Endothelial cell (in vitro differentiated cells): ENCODE data around the gene S100A16. TPM values are rescaled to one million over a fixed set of nuclear protein-coding genes. Genes with fewer than 3 reads are reported as not detected.
"Not testable (repeated sequence)": the region's sequence is repeated elsewhere in the genome, so short reads cannot be mapped to it uniquely, and the experiment has no call there.

Source experiments
- DNase-seq: peaks from one replicate; pipeline ENCODE4 v3.0.0; 2021; ENCODE audit warnings: low spot score
- H3K27ac Mint-ChIP-seq: one replicate; pipeline ENCODE4 v1.8.0; 2021; ENCODE audit warnings: mixed read lengths, inconsistent platforms; ENCODE audit not compliant: unreplicated experiment
- H3K27me3 Mint-ChIP-seq: one replicate; pipeline ENCODE4 v1.8.0; 2021; ENCODE audit warnings: mild to moderate bottlenecking, moderate library complexity, mixed read lengths, inconsistent platforms; ENCODE audit not compliant: unreplicated experiment
- H3K36me3 Mint-ChIP-seq: one replicate; pipeline ENCODE4 v1.8.0; 2021; ENCODE audit warnings: mild to moderate bottlenecking, low read depth, mixed read lengths, inconsistent platforms; ENCODE audit not compliant: unreplicated experiment
- H3K4me1 Mint-ChIP-seq: one replicate; pipeline ENCODE4 v1.8.0; 2021; ENCODE audit warnings: mild to moderate bottlenecking, mixed read lengths, inconsistent platforms; ENCODE audit not compliant: unreplicated experiment
- H3K4me3 Mint-ChIP-seq: one replicate; pipeline ENCODE4 v1.8.0; 2021; ENCODE audit warnings: mild to moderate bottlenecking, mixed read lengths, inconsistent platforms; ENCODE audit not compliant: unreplicated experiment
- H3K9me3 Mint-ChIP-seq: one replicate; pipeline ENCODE4 v1.8.0; 2021; ENCODE audit warnings: mixed read lengths, inconsistent platforms; ENCODE audit not compliant: unreplicated experiment
- CTCF ChIP-seq: fragments of 200-600 bp; sonication (generic); IDR thresholded peaks from one replicate; pipeline ENCODE4 v1.5.0; 2021; ENCODE audit warnings: antibody characterized with exemption; ENCODE audit not compliant: unreplicated experiment
- total RNA-seq: library from RNA; stranded (reverse); fragmentation: NEBNext Ultra II Directional; extraction: Animal tissue kit (Norgen Biotek cat#: 25700); gene quantifications from one replicate; pipeline ENCODE4 v1.2.1, GENCODE V29; 2021; ENCODE audit not compliant: unreplicated experiment

Gene S100A16
- total RNA-seq, 1 donor from 2014 or later: 363 TPM

- no peak for DNase-seq
- H3K36me3 Mint-ChIP-seq: no peaks in the 10 kb centered on the region
- H3K4me1 Mint-ChIP-seq: no peaks in the 10 kb centered on the region
- H3K27ac Mint-ChIP-seq: no peak overlapping the region
- peaks cover 2% of the 10 kb centered on the region for H3K27me3 Mint-ChIP-seq
- no peak overlapping the region for H3K4me3 Mint-ChIP-seq
- no peaks in the 10 kb centered on the region for H3K9me3 Mint-ChIP-seq
- no peak for TF ChIP-seq CTCF
These were observed 34.0 kb downstream of the S100A16 start for GRCh38 chr1:153578936-153579335.

DNA sequence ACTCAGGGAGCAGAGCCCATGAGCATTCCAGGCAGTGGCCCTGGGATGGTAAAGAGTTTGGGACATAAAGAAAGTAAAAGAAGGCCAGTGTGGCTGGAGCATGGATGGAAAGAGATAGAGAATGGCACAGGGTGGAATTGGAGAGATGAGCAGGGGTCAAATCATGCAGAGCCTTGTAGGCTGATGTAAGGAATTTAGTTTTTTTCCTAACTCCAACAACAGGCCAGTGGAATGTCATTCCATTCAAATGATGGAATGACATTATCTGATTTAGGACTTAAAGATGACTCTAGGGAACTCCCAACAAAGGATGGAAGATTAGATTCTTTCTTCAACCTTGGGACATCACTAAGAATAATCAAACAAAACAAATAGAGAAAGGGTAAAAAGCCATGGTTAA is 34.4 kb downstream of the S100A16 start:
- no peak for TF ChIP-seq CTCF
- Mint-ChIP-seq H3K9me3 (no peaks in the 10 kb centered on the region), H3K27ac (no peak overlapping the region), H3K36me3 (no peaks in the 10 kb centered on the region), H3K4me1 (no peaks in the 10 kb centered on the region), H3K27me3 (peaks cover 2% of the 10 kb centered on the region), H3K4me3 (no peak overlapping the region)
- no peak for DNase-seq

DNA sequence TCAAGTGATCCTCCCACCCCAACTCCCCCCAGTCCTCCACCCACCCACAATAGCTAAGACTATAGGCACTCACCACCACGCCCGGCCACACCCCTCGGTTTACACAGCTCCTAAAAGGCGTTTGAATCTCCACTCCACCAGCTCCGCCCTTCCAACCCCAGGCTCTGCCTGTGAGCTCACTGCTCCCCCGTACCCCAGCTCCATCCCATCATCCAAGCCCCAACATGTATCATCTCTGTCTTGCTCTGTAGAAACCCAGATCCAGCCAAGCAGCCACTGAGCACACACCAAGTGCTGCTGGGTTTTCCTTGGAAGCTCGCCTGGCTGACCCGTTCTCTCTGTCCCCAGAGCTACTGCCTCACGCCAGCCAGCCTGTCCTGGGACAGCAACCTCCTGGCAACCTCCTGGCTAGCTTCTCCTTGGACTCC is 35.3 kb downstream of the S100A16 start:
- Mint-ChIP-seq H3K27me3 (peaks cover 2% of the 10 kb centered on the region), H3K36me3 (no peaks in the 10 kb centered on the region), H3K4me3 (no peak overlapping the region), H3K9me3 (no peaks in the 10 kb centered on the region), H3K4me1 (no peaks in the 10 kb centered on the region), H3K27ac (no peak overlapping the region)
- DNase-seq: no peak
- TF ChIP-seq CTCF: no peak

DNA sequence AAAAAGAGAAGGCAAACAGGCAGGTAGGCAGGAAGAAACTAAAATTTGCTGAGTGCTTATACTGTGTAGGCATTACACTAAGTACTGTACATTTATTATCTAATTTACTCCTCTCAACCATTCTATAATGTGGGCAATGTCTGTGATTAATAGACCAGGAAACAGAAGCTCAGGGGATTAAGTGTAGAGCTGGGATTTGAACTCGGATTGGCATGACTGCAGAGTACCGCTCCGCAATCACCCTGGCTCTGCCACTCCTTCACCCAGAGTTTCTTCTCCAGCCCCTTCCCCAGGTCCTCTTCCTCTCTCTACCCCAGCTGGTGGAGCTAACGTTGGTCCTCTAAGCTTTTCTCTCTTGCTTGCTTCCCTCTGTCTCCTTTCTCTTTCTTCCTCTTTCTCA is 35.8 kb downstream of the S100A16 start:
- Mint-ChIP-seq H3K4me3 (no peak overlapping the region), H3K9me3 (no peaks in the 10 kb centered on the region), H3K27me3 (peaks cover 2% of the 10 kb centered on the region), H3K4me1 (no peaks in the 10 kb centered on the region), H3K36me3 (no peaks in the 10 kb centered on the region), H3K27ac (no peak overlapping the region)
- DNase-seq: no peak
- no peak for TF ChIP-seq CTCF

DNA sequence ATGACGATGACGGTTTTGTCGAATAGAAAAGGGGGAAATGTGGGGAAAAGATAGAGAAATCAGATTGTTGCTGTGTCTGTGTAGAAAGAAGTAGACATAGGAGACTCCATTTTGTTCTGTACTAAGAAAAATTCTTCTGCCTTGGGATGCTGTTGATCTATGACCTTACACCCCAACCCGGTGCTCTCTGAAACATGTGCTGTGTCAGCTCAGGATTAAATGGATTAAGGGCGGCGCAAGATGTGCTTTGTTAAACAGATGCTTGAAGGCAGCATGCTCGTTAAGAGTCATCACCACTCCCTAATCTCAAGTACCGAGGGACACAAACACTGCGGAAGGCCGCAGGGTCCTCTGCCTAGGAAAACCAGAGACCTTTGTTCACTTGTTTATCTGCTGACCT is 37.4 kb downstream of the S100A16 start:
- not testable (repeated sequence) for H3K4me1 Mint-ChIP-seq, H3K27me3 Mint-ChIP-seq, H3K9me3 Mint-ChIP-seq, H3K4me3 Mint-ChIP-seq, DNase-seq, H3K27ac Mint-ChIP-seq, H3K36me3 Mint-ChIP-seq

DNA sequence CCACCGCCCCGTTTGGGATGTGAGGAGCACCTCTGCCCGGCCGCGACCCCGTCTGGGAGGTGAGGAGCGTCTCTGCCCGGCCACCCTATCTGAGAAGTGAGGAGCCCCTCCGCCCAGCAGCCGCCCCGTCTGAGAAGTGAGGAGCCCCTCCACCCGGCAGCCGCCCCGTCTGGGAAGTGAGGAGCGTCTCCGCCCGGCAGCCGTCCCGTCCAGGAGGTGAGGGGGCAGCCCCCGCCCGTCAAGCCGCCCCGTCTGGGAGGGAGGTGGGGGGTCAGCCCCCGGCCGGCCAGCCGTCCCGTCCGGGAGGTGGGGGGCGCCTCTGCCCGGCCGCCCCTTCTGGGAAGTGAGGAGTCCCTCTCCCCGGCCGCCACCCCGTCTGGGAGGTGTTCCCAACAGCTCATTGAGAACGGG is 37.9 kb downstream of the S100A16 start:
- H3K27ac Mint-ChIP-seq, DNase-seq: not testable (repeated sequence)

More for the DNA sequence above, 37.9 kb downstream of the S100A16 start:
- H3K9me3 Mint-ChIP-seq, H3K4me3 Mint-ChIP-seq, H3K36me3 Mint-ChIP-seq, H3K4me1 Mint-ChIP-seq, H3K27me3 Mint-ChIP-seq: not testable (repeated sequence)
